GM06990 (cell line): ENCODE data around the gene ZBTB38.

Source experiments
- DNase-seq: peaks from one replicate; pipeline ENCODE4 v3.0.0-alpha.2; 2011; ENCODE audit not compliant: insufficient read length; ENCODE audit errors: extremely low read depth
- H3K27me3 ChIP-seq: replicated peaks from 2 replicates; pipeline ENCODE4 v1.6.0; 2011; ENCODE audit warnings: low read length; ENCODE audit not compliant: control insufficient read depth, insufficient read depth
- H3K36me3 ChIP-seq: 2 replicates; pipeline ENCODE4 v1.5.1; 2011; ENCODE audit warnings: low read length; ENCODE audit not compliant: control insufficient read depth, insufficient read depth
- H3K4me3 ChIP-seq: replicated peaks from 2 replicates; pipeline ENCODE4 v1.5.1; 2011; ENCODE audit warnings: low read depth, mild to moderate bottlenecking, control low read depth, low read length
- CTCF ChIP-seq: IDR thresholded peaks from 2 replicates; pipeline ENCODE4 v1.5.1; 2011; ENCODE audit warnings: low read length, control low read depth, mild to moderate bottlenecking, inconsistent platforms; ENCODE audit not compliant: insufficient read depth, poor library complexity, severe bottlenecking

Gene ZBTB38

DNA sequence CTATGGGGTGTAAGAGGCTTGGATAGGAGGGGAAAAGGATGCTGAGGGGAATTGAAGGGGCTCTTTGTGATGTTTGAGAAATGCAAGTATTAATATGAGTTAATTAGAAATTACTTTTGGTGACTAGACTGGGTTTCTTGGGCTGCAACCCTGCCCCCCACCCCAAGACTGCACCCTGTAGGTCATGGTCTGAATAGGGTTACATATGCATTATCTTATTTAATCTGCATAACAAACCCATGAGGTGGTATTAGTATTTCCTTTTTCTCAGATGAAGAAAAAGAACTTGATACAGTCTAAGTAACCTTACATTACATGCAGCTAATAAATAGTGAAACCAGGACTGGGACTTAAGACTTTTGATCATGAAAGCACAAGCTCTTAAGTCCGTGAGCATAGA is 5.6 kb upstream of the ZBTB38 start:
- no peaks in the 10 kb centered on the region for H3K36me3 ChIP-seq
- no peak for TF ChIP-seq CTCF
- no peak for DNase-seq
- no peaks in the 10 kb centered on the region for H3K27me3 ChIP-seq
- no peak overlapping the region for H3K4me3 ChIP-seq

DNA sequence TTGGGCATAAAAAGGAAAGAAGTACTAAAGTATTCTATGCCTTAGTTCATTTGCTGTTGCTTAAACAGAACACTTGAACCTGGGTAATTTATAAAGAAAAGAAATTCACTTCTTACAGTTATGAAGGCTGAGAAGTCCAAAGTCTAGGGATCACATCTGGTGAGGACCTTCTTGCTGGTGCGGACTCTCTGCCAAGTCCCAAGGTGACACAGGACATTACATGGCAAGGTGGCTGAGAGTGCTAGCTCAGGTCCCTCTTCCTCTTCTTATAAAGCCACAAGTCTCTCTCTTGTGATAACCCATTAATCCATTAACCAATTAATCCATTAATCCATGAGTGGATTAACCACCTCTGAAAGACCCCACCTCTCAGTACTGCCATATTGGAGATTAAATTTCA is 3.1 kb upstream of the ZBTB38 start:
- TF ChIP-seq CTCF = no peak
- no peak for DNase-seq
- Histone ChIP-seq H3K4me3 (no peak overlapping the region), H3K36me3 (no peaks in the 10 kb centered on the region), H3K27me3 (no peaks in the 10 kb centered on the region)

GRCh38 chr3:141366285-141367037 is 1.8 kb upstream of the ZBTB38 start:
- H3K36me3 ChIP-seq = 0 out of 2 replicates have a peak, but pooled peaks cover 1% of the 10 kb centered on the region
- no peak for TF ChIP-seq CTCF
- H3K27me3 ChIP-seq = no peaks in the 10 kb centered on the region
- no peak for DNase-seq
- no peak overlapping the region for H3K4me3 ChIP-seq

DNA sequence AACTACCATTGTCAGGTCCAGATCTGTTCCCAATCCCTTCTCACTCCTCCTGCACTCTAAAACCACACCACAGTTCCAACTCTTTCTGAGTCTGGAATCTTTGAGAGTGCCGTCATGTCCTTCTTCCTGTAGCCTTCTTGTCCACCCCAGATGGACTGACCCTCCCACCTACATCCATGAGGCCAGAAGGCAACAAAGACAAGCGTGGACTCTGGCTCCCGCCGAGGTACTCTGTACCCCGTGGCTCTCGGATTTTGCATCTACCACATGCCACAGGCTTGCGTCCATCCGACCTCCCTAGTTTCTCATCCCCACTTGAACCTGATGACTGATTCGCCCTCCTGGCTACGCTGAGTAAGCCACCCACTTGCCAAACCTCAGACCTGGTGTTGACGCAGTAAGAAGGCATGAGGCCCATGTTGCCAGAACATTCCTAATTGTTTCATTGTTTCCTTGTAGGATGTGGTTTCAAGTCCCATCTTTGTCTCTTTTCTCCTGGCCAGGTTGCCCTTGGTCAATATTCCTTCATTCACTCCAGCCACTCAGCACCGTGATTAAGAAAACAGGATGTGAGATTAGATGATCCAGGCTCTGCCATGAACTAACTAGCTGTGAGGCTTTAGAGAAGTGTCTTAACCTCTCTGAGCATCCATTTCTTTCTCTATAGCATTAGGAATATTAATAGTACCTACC is 1.1 kb upstream of the ZBTB38 start:
- H3K4me3 ChIP-seq = no peak overlapping the region
- no peak for DNase-seq
- TF ChIP-seq CTCF = no peak
- no peaks in the 10 kb centered on the region for H3K27me3 ChIP-seq
- 0 out of 2 replicates have a peak, but pooled peaks cover 1% of the 10 kb centered on the region for H3K36me3 ChIP-seq

DNA sequence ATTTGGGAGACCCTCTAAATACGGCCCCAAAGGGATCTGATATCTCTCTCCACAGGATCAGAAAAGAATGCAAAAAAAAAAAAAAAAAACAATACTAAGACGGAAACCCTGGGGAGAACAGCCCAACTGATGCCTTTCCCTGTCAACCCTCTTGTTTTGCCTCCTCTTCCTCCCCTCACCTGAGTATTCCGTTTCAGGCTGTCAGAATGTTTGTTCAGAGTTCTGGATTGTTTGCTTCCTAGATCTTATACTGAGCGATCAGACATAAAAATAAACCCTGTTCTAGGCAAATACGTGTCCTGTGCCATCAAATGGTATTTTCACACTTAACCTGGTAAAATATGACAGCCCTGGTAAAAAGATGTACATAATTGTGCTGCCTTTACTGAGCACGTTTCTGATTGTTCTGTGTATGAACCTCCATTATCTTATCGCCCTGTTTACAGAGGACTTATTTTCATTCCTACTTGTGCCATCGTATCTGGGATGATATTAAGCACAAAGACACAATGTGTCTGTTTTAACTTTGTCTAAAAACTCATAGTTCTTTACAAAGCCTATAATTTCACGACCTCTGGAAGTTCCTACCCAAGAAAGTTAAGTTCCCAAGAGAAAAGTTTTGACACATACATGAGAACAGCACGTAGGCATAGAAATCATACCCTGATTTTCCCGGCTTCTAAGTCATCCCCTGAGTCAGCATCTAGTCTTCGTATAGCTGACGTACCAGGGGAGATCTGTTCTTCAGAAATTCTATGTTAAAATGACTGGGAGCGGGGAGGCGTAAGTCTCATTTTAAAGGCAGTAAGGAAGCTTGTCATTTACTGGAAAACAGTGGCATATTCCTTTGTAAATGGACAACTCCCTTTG is 856 bp downstream of the ZBTB38 start:
- TF ChIP-seq CTCF = no peak
- H3K4me3 ChIP-seq = peak overlapping the region; percentile 62
- DNase-seq = no peak

More for the DNA sequence above, 856 bp downstream of the ZBTB38 start:
- Histone ChIP-seq H3K36me3 (peaks cover 3% of the 10 kb centered on the region; the same call in 1 of the 2 replicates), H3K27me3 (no peaks in the 10 kb centered on the region)
